ENCODE measurements around the gene THOC2.

THOC2 gene

DNA sequence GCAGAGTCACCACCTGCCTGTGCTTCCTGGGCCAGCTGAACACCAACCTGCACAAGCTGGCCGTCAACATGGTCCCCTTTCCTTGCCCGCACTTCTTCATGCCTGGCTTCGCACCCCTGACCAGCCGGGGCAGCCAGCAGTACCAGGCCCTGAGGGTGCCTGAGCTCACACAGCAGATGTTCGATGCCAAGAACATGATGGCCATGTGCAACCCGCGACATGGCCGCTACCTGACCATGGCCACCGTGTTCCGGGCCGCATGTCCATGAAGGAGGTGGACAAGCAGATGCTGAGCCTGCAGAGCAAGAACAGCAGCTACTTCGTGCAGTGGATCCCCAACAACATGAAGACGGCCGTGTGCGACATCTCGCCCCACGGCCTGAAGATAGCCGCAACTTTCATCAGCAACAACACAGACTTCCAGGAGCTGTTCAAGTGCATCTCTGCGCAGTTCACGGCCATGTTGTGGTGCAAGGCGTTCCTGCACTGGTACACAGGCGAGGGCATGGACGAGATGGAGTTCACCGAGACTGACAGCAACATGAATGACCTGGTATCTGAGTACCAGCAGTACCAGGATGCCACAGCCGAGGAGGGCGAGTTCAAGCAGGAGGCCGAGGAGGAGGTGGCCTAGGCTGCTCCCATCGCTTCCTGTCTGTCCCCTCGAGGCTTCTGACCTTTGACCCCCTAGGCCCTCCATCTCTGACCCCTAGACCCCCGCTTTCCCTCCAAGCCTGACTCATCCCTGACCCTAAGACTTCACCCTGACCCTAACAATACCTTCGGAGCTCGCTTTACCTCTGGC lies 170.3 kb downstream of the THOC2 start:
- DNase-seq = no peak

DNA sequence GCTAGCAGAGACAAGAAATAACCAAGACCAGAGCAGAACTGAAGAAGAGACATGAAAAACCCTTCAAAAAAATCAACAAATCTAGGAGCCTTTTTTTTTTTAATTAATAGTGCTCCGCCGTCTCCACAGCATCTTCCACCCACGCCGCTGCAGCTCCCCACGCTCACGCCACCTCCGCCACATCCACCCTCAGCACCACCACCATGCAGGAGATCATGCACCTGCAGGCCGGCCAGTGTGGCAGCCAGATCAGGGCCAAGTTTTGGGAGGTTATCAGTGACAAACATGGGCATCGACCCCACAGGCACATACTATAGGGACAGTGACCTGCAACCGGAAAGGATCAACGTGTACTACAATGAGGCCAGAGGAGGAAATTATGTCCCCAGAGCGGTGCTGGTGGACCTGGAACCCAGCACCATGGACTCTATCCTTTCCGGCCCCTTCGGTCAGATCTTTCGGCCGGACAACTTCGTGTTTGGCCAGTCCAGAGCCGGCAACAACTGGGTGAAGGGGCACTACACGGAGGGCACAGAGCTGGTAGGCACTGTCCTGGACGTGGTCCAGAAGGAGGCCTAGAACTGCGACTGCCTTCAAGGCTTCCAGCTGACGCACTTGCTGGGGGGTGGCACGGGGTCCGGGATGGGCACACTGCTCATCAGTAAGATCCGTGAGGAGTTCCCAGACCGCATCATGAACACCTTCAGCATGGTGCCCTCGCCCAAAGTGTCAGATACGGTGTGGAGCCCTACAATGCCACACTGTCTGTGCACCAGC lies 171.2 kb downstream of the THOC2 start:
- no peak for DNase-seq

DNA sequence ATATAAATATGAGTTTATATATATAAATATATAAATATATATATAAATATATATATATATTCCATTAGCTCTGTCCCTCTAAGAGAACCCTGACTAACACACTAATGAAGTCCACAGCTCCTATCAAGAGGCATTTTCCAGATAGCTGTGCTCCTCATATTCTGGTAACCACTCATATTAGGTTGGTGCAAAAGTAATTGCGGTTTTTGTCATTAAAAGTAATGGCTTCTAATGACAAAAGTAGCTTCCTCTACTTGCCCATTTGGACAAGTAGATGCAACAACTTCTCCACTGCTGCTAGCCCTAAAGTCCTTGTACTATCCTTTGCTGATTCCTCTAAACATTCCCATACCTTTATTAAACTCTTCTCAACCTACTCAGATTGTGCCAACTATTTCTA lies 182.0 kb downstream of the THOC2 start:
- no peak for DNase-seq

All from NCI-H774 (cell line).